Measurements from ENCODE around the gene PPP1R37.
A peak's percentile ranks its signal among the peaks of the same experiment; 100 is the strongest.

The PPP1R37 gene

GRCh38 chr19:45092747-45093678 is at the start of gene PPP1R37:
PPP1R37 (plus strand) TSS chr19:45093179; CDS start chr19:45093326, 147 bp downstream.
- DNase-seq: peak; percentile 82

- DNase-seq: no peak
These were observed 47.2 kb upstream of the PPP1R37 start for GRCh38 chr19:45045671-45046353.

- DNase-seq: no peak
These were observed 46.6 kb upstream of the PPP1R37 start for GRCh38 chr19:45046355-45046754.

GRCh38 chr19:45047188-45047797 is 45.7 kb upstream of the PPP1R37 start:
- DNase-seq: no peak

- DNase-seq: no peak
These were observed 43.8 kb upstream of the PPP1R37 start for GRCh38 chr19:45049073-45049736.

GRCh38 chr19:45050036-45050435 is 42.9 kb upstream of the PPP1R37 start:
- no peak for DNase-seq

GRCh38 chr19:45051929-45052579 is 40.9 kb upstream of the PPP1R37 start:
- DNase-seq: no peak

- DNase-seq: no peak
These were observed 36.1 kb upstream of the PPP1R37 start for GRCh38 chr19:45056831-45057230.

GRCh38 chr19:45057444-45057843 is 35.5 kb upstream of the PPP1R37 start:
- no peak for DNase-seq

- no peak for DNase-seq
These were observed 34.3 kb upstream of the PPP1R37 start for GRCh38 chr19:45058622-45059159.

- peak; percentile 77 for DNase-seq
These were observed 33.6 kb upstream of the PPP1R37 start for GRCh38 chr19:45059258-45059965.

- no peak for DNase-seq
These were observed 31.0 kb upstream of the PPP1R37 start for GRCh38 chr19:45061965-45062364.

- no peak for DNase-seq
These were observed 28.9 kb upstream of the PPP1R37 start for GRCh38 chr19:45063851-45064801.

GRCh38 chr19:45066921-45067661 is 25.9 kb upstream of the PPP1R37 start:
- DNase-seq: no peak

GRCh38 chr19:45068041-45068440 is 24.9 kb upstream of the PPP1R37 start:
- DNase-seq: no peak

GRCh38 chr19:45069056-45069455 is 23.9 kb upstream of the PPP1R37 start:
- no peak for DNase-seq

- DNase-seq: no peak
These were observed 22.8 kb upstream of the PPP1R37 start for GRCh38 chr19:45070214-45070613.

- no peak for DNase-seq
These were observed 22.0 kb upstream of the PPP1R37 start for GRCh38 chr19:45070861-45071544.

GRCh38 chr19:45071545-45071938 is 21.4 kb upstream of the PPP1R37 start:
- DNase-seq: no peak
